HG03558 (cell line): ENCODE data around the gene GTSE1.

Experiments used
- ATAC-seq: cut with Tn5 transposase; IDR thresholded peaks from one replicate; pipeline ENCODE4 v1.9.1; 2021; ENCODE audit warnings: moderate number of reproducible peaks; ENCODE audit not compliant: unreplicated experiment; ENCODE audit errors: extremely low read depth

GTSE1 gene

GRCh38 chr22:46350646-46351045 is 54.0 kb downstream of the GTSE1 start:
- no peak for ATAC-seq

- ATAC-seq: no peak
Measured at GRCh38 chr22:46351131-46351735, 54.6 kb downstream of the GTSE1 start.

- no peak for ATAC-seq
Measured at GRCh38 chr22:46351767-46352166, 55.1 kb downstream of the GTSE1 start.

GRCh38 chr22:46352276-46352675 is 55.6 kb downstream of the GTSE1 start:
- no peak for ATAC-seq

- ATAC-seq: no peak
Measured at GRCh38 chr22:46352691-46353386, 56.2 kb downstream of the GTSE1 start.

GRCh38 chr22:46353483-46354105 is 56.9 kb downstream of the GTSE1 start:
- no peak for ATAC-seq

- ATAC-seq: no peak
Measured at GRCh38 chr22:46354176-46354992, 57.7 kb downstream of the GTSE1 start.

- ATAC-seq: no peak
Measured at GRCh38 chr22:46354993-46355305, 58.3 kb downstream of the GTSE1 start.

GRCh38 chr22:46355369-46355995 is 58.8 kb downstream of the GTSE1 start:
- no peak for ATAC-seq

GRCh38 chr22:46355996-46356471 is 59.4 kb downstream of the GTSE1 start:
- ATAC-seq: no peak

GRCh38 chr22:46356496-46357480 is 60.1 kb downstream of the GTSE1 start:
- ATAC-seq: no peak

GRCh38 chr22:46357711-46358520 is 61.2 kb downstream of the GTSE1 start:
- no peak for ATAC-seq

- no peak for ATAC-seq
Measured at GRCh38 chr22:46358766-46359165, 62.1 kb downstream of the GTSE1 start.

- ATAC-seq: no peak
Measured at GRCh38 chr22:46359362-46359761, 62.7 kb downstream of the GTSE1 start.

GRCh38 chr22:46360097-46360496 is 63.4 kb downstream of the GTSE1 start:
- no peak for ATAC-seq

GRCh38 chr22:46360891-46361290 is 64.2 kb downstream of the GTSE1 start:
- ATAC-seq: no peak

- ATAC-seq: no peak
Measured at GRCh38 chr22:46361826-46362202, 65.1 kb downstream of the GTSE1 start.

GRCh38 chr22:46362203-46362933 is 65.7 kb downstream of the GTSE1 start:
- no peak for ATAC-seq
